Measurements from ENCODE around the gene CTBP2.

GRCh38 chr10:125026974-125027735, 133.2 kb downstream of the CTBP2 start:
- no peak for TF ChIP-seq POLR2A (IDR thresholded peaks at IDR 0.05)
- TF ChIP-seq CTCF (IDR thresholded peaks at IDR 0.05), result no peak

Data from thyroid gland (tissue), 4 donors.